ENCODE data around the gene FOXI3.

- TF ChIP-seq CTCF (IDR thresholded peaks at IDR 0.05; ENCODE audit: poor library complexity): no peak
- TF ChIP-seq EZH2 (IDR thresholded peaks at IDR 0.05; ENCODE audit: borderline replicate concordance): no peak
Measured at GRCh38 chr2:88416016-88416663, 36.4 kb downstream of the FOXI3 start.
